GM21360 (cell line): Measurements from ENCODE around the gene ASB2.

ENCODE experiments used
- ATAC-seq: cut with Tn5 transposase; IDR thresholded peaks from one replicate; pipeline ENCODE4 v1.9.1; 2021; ENCODE audit warnings: mild to moderate bottlenecking, moderate library complexity; ENCODE audit not compliant: unreplicated experiment

Gene ASB2

GRCh38 chr14:93930296-93930988 lies 45.9 kb downstream of the ASB2 start:
- ATAC-seq = no peak

- no peak for ATAC-seq
These were observed 46.7 kb downstream of the ASB2 start for GRCh38 chr14:93929657-93930056.

- no peak for ATAC-seq
These were observed 47.3 kb downstream of the ASB2 start for GRCh38 chr14:93929048-93929535.

GRCh38 chr14:93928184-93929047 lies 48.0 kb downstream of the ASB2 start:
- no peak for ATAC-seq

- no peak for ATAC-seq
These were observed 48.6 kb downstream of the ASB2 start for GRCh38 chr14:93927800-93928145.

- ATAC-seq = no peak
These were observed 49.2 kb downstream of the ASB2 start, which contains the start of gene FAM181A for GRCh38 chr14:93926873-93927799. TSS of gene FAM181A (plus strand) at chr14:93927344. CDS start at chr14:93928286, 942 bp downstream.

GRCh38 chr14:93926245-93926872 lies 50.0 kb downstream of the ASB2 start:
- ATAC-seq = no peak

- ATAC-seq = no peak
These were observed 50.9 kb downstream of the ASB2 start for GRCh38 chr14:93925374-93925895.

- no peak for ATAC-seq
These were observed 51.6 kb downstream of the ASB2 start for GRCh38 chr14:93924592-93925355.

- no peak for ATAC-seq
These were observed 52.7 kb downstream of the ASB2 start for GRCh38 chr14:93923626-93924025.

GRCh38 chr14:93921001-93921806 lies 55.2 kb downstream of the ASB2 start:
- ATAC-seq = no peak

GRCh38 chr14:93917141-93917540 lies 59.2 kb downstream of the ASB2 start:
- no peak for ATAC-seq

- no peak for ATAC-seq
These were observed 59.9 kb downstream of the ASB2 start for GRCh38 chr14:93916498-93916897.

GRCh38 chr14:93915800-93916199 lies 60.6 kb downstream of the ASB2 start:
- no peak for ATAC-seq

- no peak for ATAC-seq
These were observed 61.2 kb downstream of the ASB2 start for GRCh38 chr14:93915070-93915705.

GRCh38 chr14:93914278-93914677 lies 62.1 kb downstream of the ASB2 start:
- ATAC-seq = no peak

GRCh38 chr14:93912782-93913181 lies 63.6 kb downstream of the ASB2 start:
- ATAC-seq = no peak

- no peak for ATAC-seq
These were observed 64.3 kb downstream of the ASB2 start for GRCh38 chr14:93911975-93912615.
